A549 (cell line): ENCODE measurements around the gene SELENOT. TPM values are rescaled to one million over a fixed set of nuclear protein-coding genes. Genes with fewer than 3 reads are reported as not detected.

Experiments used
- polyA plus RNA-seq, 4 experiments: library from polyadenylated mRNA; depleted of rRNA in 3 of 4; stranded (reverse); fragments of >200 nt; fragmentation: RNase III in 1 of 4; extraction: RNeasy Plus Mini Kit Qiagen cat#74134 plus additional on column Dnase treatment in 1 of 4; gene quantifications; 2 replicates in 3 of 4; 3 replicates in 1 of 4; pipeline ENCODE4 v1.2.3, GENCODE V29; 2011 to 2017

Gene SELENOT
- polyA plus RNA-seq, 2 of the 4 experiments (the other 2 are of a cell fraction) = 100 to 536 TPM

Other genes starting within 250 kb of the SELENOT start
- 13.8 and 13.9 TPM in 2 replicates for gene TSC22D2, start 195.0 kb upstream of the SELENOT start, polyA plus RNA-seq (2011; rRNA removed)
- gene TSC22D2, start 195.0 kb upstream of the SELENOT start, polyA plus RNA-seq (2017; fragmentation: RNase III; extraction: RNeasy Plus Mini Kit Qiagen cat#74134 plus additional on column Dnase treatment) = 8.8 to 11.1 TPM (median 10.1 TPM) in 3 replicates
- gene SERP1, start 56.8 kb upstream of the SELENOT start, polyA plus RNA-seq (2011; rRNA removed) = 78.6 and 94.7 TPM in 2 replicates
- gene SERP1, start 56.8 kb upstream of the SELENOT start, polyA plus RNA-seq (2017; fragmentation: RNase III; extraction: RNeasy Plus Mini Kit Qiagen cat#74134 plus additional on column Dnase treatment) = 82.9 to 85.8 TPM (median 84.3 TPM) in 3 replicates
- 122 and 141 TPM in 2 replicates for gene EIF2A, start 56.5 kb upstream of the SELENOT start, polyA plus RNA-seq (2011; rRNA removed)
- gene EIF2A, start 56.5 kb upstream of the SELENOT start, polyA plus RNA-seq (2017; fragmentation: RNase III; extraction: RNeasy Plus Mini Kit Qiagen cat#74134 plus additional on column Dnase treatment) = 105 to 126 TPM (median 110 TPM) in 3 replicates
- gene ERICH6, start 100.6 kb downstream of the SELENOT start, polyA plus RNA-seq (2011; rRNA removed) = 0.06 and 0.07 TPM in 2 replicates
- gene ERICH6, start 100.6 kb downstream of the SELENOT start, polyA plus RNA-seq (2017; fragmentation: RNase III; extraction: RNeasy Plus Mini Kit Qiagen cat#74134 plus additional on column Dnase treatment) = 0.12 to 0.18 TPM in 2 of 3 replicates, not detected in the other
- 24.8 and 28.6 TPM in 2 replicates for gene SIAH2, start 159.8 kb downstream of the SELENOT start, polyA plus RNA-seq (2011; rRNA removed)
- gene SIAH2, start 159.8 kb downstream of the SELENOT start, polyA plus RNA-seq (2017; fragmentation: RNase III; extraction: RNeasy Plus Mini Kit Qiagen cat#74134 plus additional on column Dnase treatment) = 10.7 to 11.4 TPM (median 11.2 TPM) in 3 replicates